ENCODE data around the gene RERE. TPM values are rescaled to one million over a fixed set of nuclear protein-coding genes. Genes with fewer than 3 reads are reported as not detected.
"Not testable (repeated sequence)": the region's sequence is repeated elsewhere in the genome, so short reads cannot be mapped to it uniquely, and the experiment has no call there.

RERE gene
- total RNA-seq, 2 donors from 2014 or later: 144 to 174 TPM

DNA sequence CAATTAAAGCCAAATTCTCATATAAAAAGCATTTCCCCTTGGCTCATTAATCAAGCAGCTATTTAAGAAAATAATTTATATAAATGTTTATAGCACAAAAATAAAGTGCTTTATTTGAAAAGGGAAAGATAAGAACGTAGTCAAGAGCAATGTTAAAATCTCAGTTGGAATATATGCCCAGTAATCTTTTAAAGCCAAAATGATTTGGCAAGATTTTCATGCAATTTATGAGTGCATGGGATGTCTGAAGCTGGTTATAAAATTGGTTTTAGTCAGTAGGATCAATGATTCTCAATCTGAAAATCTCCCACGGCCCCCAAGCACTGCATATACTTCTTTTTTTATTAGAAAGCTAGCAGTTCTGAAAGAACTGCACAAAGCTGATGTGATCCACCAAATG, 188.8 kb downstream of the RERE start:
- Histone ChIP-seq H3K4me3 (no peak overlapping the region), H3K27ac (no peak overlapping the region), H3K9me3 (no peaks in the 10 kb centered on the region), H3K36me3 (no peaks in the 10 kb centered on the region), H3K27me3 (replicated peaks; ENCODE audit: insufficient read depth) (no peaks in the 10 kb centered on the region), H3K4me1 (ENCODE audit: control insufficient read depth in 1 of 2, low read depth in 2 of 2) (peaks cover 3 to 32% of the 10 kb centered on the region in 2 donors)
- TF ChIP-seq, protein P1, sequence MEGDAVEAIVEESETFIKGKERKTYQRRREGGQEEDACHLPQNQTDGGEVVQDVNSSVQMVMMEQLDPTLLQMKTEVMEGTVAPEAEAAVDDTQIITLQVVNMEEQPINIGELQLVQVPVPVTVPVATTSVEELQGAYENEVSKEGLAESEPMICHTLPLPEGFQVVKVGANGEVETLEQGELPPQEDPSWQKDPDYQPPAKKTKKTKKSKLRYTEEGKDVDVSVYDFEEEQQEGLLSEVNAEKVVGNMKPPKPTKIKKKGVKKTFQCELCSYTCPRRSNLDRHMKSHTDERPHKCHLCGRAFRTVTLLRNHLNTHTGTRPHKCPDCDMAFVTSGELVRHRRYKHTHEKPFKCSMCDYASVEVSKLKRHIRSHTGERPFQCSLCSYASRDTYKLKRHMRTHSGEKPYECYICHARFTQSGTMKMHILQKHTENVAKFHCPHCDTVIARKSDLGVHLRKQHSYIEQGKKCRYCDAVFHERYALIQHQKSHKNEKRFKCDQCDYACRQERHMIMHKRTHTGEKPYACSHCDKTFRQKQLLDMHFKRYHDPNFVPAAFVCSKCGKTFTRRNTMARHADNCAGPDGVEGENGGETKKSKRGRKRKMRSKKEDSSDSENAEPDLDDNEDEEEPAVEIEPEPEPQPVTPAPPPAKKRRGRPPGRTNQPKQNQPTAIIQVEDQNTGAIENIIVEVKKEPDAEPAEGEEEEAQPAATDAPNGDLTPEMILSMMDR (IDR thresholded peaks at IDR 0.05): no peak
- no peak for ATAC-seq (ENCODE audit: insufficient number of reproducible peaks, low FRiP score, low read depth)
- DNase-seq (ENCODE audit: low spot score): no peak

DNA sequence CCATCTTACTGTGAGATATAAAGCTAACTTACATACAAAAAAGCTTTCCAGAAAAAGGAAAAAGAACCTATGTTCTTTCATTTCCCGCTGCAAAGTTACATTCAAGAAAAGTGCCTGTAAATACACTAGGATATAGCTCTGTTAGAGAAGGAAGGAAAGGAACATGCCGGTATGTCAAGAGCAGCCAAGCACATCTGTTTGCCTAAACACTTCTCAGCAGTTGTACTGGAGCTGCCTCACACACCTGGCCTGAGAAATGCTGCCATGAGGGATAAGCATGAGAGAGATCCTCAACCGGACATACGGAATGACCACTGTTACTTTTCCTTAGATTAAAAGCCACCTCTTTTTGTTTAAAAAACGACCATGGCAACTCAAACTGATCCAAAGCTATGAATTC, 189.7 kb downstream of the RERE start:
- H3K27me3 ChIP-seq (replicated peaks; ENCODE audit: insufficient read depth): no peaks in the 10 kb centered on the region
- H3K4me3 ChIP-seq: no peak overlapping the region
- DNase-seq (ENCODE audit: low spot score): no peak
- no peak for ATAC-seq (ENCODE audit: insufficient number of reproducible peaks, low FRiP score, low read depth)
- TF ChIP-seq, protein P1 (IDR thresholded peaks at IDR 0.05): no peak
- no peaks in the 10 kb centered on the region for H3K36me3 ChIP-seq
- no peaks in the 10 kb centered on the region for H3K9me3 ChIP-seq
- no peak overlapping the region for H3K27ac ChIP-seq
- peaks cover 3 to 32% of the 10 kb centered on the region in 2 donors for H3K4me1 ChIP-seq (ENCODE audit: control insufficient read depth in 1 of 2, low read depth in 2 of 2)

DNA sequence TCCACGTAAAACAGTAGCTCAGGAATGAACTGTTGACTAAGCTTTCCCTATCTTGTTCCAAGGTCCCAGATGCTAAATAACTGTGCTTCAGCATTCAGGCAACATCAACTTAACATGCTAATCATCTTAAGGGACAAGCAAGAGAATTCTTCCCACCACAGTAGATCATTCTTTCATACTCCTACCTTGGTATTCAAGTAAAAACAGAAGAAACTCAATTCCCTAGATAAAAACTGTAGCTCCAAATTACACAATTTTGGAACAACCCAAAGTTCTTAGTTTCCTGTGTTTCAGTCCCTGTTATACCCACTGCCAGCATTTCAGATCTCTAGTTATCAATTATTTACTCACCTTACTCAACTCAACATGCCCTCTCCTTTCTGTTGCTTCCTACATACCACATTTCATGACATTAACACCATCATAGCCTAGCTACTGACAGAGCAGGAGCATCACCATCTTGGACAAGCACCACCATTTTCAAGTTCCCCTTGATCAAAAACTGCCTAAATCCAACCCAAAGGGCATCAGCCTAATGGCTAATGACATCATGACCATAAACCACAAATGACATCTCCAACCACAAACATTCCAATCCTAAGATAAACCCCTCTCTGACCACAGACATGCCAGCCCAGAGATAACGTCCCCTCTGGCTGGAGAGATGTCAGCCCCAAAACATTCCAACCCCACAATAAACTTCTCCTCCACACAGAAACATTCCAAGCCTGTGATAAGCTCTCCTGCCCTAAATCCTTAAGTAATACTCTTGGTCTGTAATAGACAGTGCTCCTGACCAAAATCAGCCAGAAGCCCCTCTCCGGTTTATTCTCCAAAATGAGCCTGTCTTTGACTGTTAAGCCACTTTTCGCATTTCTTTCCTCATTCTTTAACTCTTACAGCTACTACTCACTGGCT, 191.2 kb downstream of the RERE start:
- H3K36me3 ChIP-seq: no peaks in the 10 kb centered on the region
- no peak for DNase-seq (ENCODE audit: low spot score)
- no peak overlapping the region for H3K27ac ChIP-seq
- no peaks in the 10 kb centered on the region for H3K27me3 ChIP-seq (replicated peaks; ENCODE audit: insufficient read depth)
- H3K4me1 ChIP-seq (ENCODE audit: control insufficient read depth in 1 of 2, low read depth in 2 of 2): peaks cover 3 to 29% of the 10 kb centered on the region in 2 donors
- no peak for ATAC-seq (ENCODE audit: insufficient number of reproducible peaks, low FRiP score, low read depth)
- H3K9me3 ChIP-seq: no peaks in the 10 kb centered on the region
- no peak overlapping the region for H3K4me3 ChIP-seq
- TF ChIP-seq, protein P1 (IDR thresholded peaks at IDR 0.05): no peak

DNA sequence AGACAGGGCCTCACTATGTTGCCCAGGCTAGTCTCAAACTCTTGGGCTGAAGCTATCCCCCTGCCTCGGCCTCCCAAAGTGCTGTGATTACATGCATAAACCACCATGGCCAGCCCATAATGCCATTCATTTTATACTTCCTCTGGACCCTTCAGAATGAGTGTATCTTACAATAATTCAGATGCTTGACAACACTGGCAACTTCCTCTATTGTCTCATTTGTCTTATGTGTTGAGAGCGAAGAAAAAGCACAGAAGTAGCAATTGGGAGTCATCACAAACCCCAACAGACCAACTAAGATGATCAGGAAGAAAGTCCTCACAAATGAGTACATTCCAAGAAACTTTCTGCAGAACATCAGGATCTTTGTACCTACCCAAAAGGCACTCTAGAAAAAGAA, 191.9 kb downstream of the RERE start:
- H3K27ac ChIP-seq: no peak overlapping the region
- H3K9me3 ChIP-seq: no peaks in the 10 kb centered on the region
- no peaks in the 10 kb centered on the region for H3K27me3 ChIP-seq (replicated peaks; ENCODE audit: insufficient read depth)
- TF ChIP-seq, protein P1 (IDR thresholded peaks at IDR 0.05): no peak
- H3K36me3 ChIP-seq: no peaks in the 10 kb centered on the region
- peaks cover 3 to 25% of the 10 kb centered on the region in 2 donors for H3K4me1 ChIP-seq (ENCODE audit: control insufficient read depth in 1 of 2, low read depth in 2 of 2)
- H3K4me3 ChIP-seq: no peak overlapping the region
- ATAC-seq (ENCODE audit: insufficient number of reproducible peaks, low FRiP score, low read depth): no peak
- DNase-seq (ENCODE audit: low spot score): no peak

DNA sequence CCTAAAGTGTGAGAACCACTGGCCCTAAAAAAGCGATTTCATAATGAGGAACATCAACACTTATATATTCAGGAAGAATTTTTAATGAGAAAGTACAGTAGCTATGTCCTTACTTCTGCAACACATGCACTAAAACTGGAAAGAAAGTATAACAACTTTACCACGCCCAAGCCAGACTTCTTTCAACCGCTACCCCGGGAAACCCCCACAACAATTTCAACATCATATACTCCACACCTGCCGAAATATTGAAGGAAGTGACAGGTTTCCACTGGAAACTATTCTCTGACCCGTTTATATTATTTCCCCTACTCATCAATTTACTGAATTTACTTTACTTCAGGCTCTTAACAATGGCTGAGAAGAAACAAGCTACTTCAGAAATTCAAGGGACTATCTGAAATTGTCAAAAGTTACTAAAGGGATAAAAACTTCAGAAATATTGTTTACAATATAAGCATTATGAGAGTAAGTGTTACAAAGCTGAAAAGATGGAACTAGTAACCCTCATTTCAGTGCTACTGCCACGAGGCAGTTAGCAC, 193.7 kb downstream of the RERE start:
- not testable (repeated sequence) for H3K9me3 ChIP-seq; H3K36me3 ChIP-seq; DNase-seq (ENCODE audit: low spot score); H3K27me3 ChIP-seq (replicated peaks; ENCODE audit: insufficient read depth); ATAC-seq (ENCODE audit: insufficient number of reproducible peaks, low FRiP score, low read depth); H3K27ac ChIP-seq; H3K4me3 ChIP-seq
- peaks cover 0 to 16% of the 10 kb centered on the region in 2 donors for H3K4me1 ChIP-seq (ENCODE audit: control insufficient read depth in 1 of 2, low read depth in 2 of 2)

DNA sequence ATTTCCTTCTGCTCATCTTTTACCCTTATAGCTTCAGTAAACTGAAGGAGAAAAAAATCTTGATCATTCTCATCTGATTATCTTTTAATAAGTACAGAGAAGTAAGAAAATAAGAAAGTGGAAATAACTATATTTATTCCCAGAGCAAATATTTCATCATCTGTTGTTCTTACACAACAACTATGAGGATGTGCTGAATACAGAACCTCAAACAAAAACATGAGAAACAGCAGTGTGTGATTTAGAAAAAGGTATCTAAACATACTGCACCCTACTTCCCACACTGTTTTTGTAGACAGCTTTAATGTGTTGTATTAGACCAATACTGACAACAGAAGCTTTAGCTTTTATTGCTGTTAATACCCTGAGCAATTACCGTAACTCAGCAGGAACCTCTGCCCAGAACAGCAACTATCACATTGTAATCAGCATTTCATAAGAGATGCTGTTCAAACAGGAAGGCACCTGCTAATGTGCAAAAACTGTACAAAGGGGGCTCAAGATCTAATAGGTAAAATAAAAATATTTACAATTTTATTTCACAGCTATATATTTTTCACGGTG, 195.6 kb downstream of the RERE start:
- DNase-seq (ENCODE audit: low spot score); ATAC-seq (ENCODE audit: insufficient number of reproducible peaks, low FRiP score, low read depth); H3K9me3 ChIP-seq; H3K4me3 ChIP-seq; H3K36me3 ChIP-seq; H3K4me1 ChIP-seq (ENCODE audit: control insufficient read depth in 1 of 2, low read depth in 2 of 2); H3K27ac ChIP-seq; H3K27me3 ChIP-seq (replicated peaks; ENCODE audit: insufficient read depth): not testable (repeated sequence)

DNA sequence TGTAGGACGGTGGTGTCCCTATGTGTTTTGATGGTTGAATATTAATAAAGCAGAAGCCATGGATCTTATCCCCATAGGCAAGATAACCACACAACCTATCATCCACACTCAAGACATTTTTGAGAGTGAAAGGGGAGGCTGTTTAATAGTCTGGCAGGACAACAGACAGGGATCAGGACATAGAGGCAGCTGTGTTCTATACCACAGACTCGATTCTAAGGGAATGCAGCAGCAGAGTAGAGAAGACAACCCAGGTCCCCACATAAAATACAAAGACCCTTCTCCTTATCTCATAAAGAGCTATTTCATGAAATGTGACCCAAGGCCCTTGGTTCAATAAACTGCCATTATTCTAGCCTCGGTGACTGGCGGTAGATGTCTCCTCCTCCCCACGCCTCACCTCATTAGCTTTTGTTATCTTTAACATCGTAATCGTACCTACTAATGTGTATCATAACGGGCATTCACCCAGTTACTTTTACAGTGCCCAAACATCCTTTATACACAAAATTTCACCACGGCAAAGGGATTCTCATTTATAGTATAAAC, 196.3 kb downstream of the RERE start:
- not testable (repeated sequence) for H3K4me3 ChIP-seq; H3K36me3 ChIP-seq; ATAC-seq (ENCODE audit: insufficient number of reproducible peaks, low FRiP score, low read depth); H3K27ac ChIP-seq; DNase-seq (ENCODE audit: low spot score); H3K27me3 ChIP-seq (replicated peaks; ENCODE audit: insufficient read depth); H3K9me3 ChIP-seq; H3K4me1 ChIP-seq (ENCODE audit: control insufficient read depth in 1 of 2, low read depth in 2 of 2)

DNA sequence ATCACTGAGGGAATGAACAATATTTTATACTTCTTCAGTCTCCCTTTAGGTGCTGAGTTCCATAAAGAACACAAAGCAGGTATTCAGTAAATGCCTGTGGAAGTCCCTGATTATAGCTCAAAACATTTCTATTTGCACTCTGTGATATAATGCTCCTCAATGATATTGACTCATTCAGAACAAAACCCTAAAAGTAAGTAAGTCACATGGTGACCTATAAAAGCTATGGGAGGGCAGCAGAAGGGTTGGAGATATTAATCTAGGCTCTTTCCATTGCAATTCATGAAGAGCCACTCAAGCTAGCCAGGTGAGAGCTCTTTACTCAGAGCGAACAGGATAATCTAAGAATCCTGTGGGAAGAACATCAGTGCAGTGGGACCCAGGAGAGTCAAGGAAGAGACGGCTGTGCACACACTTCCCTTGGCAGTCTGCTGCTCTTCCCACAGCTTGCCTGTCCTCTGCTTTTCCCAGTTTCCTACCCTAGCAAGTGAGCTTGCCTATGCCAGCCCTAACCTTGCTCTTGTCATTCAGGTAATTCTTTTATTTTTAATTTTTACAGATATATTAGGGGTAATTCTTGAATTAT, 197.4 kb downstream of the RERE start:
- not testable (repeated sequence) for H3K27ac ChIP-seq; H3K36me3 ChIP-seq; DNase-seq (ENCODE audit: low spot score); H3K4me1 ChIP-seq (ENCODE audit: control insufficient read depth in 1 of 2, low read depth in 2 of 2); ATAC-seq (ENCODE audit: insufficient number of reproducible peaks, low FRiP score, low read depth); H3K9me3 ChIP-seq; H3K27me3 ChIP-seq (replicated peaks; ENCODE audit: insufficient read depth); H3K4me3 ChIP-seq
